ENCODE results near the gene MUC12.

- TF ChIP-seq CTCF (IDR thresholded peaks at IDR 0.05; ENCODE audit: insufficient read depth, low read depth, low read length) (no peak), EZH2 (IDR thresholded peaks at IDR 0.05; ENCODE audit: insufficient read depth, low read length) (no peak)
These were observed 2.6 kb downstream of the MUC12 start for GRCh38 chr7:100972002-100972347.

Measured in astrocyte (in vitro differentiated cells and primary cell).